LNCaP clone FGC (cell line): ENCODE results near the gene C5AR1.
"Not testable (repeated sequence)": the region's sequence is repeated elsewhere in the genome, so short reads cannot be mapped to it uniquely, and the experiment has no call there.

Experiments used
- DNase-seq: peaks from one replicate; pipeline ENCODE4 v3.0.0-alpha.2; 2011; ENCODE audit warnings: low read depth
- H3K4me3 ChIP-seq: 2 replicates; pipeline ENCODE4 v1.5.1; 2011; ENCODE audit warnings: mild to moderate bottlenecking, low read depth, low read length, control low read depth
- TF ChIP-seq, protein P1 (sequence below): IDR thresholded peaks from 2 replicates; pipeline ENCODE4 v1.5.1; 2012; ENCODE audit warnings: mild to moderate bottlenecking; ENCODE audit not compliant: control insufficient read depth, insufficient read depth; ENCODE audit errors: extremely low read depth

The C5AR1 gene

DNA sequence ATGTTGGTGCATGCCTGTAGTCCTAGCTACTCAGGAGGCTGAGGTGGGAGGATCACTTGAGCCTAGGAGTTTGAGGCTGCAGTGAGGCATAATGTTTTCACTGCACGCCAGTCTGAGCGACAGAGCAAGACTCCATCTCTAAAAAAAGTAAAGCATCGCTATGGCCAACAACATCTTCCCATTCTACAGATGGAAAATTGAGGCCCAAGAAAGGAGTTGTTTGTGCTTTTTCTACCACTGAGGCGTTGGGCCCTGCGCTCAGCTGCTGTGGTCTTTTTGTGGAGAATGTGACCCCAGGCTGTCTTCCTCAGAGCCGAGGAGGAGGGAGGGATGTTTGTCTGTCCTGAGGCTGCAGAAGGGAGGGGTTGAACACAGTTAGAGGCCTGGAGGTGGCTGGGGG lies 21.8 kb downstream of the C5AR1 start:
- no peak for DNase-seq
- H3K4me3 ChIP-seq: no peak overlapping the region
- TF ChIP-seq, protein P1, sequence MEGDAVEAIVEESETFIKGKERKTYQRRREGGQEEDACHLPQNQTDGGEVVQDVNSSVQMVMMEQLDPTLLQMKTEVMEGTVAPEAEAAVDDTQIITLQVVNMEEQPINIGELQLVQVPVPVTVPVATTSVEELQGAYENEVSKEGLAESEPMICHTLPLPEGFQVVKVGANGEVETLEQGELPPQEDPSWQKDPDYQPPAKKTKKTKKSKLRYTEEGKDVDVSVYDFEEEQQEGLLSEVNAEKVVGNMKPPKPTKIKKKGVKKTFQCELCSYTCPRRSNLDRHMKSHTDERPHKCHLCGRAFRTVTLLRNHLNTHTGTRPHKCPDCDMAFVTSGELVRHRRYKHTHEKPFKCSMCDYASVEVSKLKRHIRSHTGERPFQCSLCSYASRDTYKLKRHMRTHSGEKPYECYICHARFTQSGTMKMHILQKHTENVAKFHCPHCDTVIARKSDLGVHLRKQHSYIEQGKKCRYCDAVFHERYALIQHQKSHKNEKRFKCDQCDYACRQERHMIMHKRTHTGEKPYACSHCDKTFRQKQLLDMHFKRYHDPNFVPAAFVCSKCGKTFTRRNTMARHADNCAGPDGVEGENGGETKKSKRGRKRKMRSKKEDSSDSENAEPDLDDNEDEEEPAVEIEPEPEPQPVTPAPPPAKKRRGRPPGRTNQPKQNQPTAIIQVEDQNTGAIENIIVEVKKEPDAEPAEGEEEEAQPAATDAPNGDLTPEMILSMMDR: no peak

DNA sequence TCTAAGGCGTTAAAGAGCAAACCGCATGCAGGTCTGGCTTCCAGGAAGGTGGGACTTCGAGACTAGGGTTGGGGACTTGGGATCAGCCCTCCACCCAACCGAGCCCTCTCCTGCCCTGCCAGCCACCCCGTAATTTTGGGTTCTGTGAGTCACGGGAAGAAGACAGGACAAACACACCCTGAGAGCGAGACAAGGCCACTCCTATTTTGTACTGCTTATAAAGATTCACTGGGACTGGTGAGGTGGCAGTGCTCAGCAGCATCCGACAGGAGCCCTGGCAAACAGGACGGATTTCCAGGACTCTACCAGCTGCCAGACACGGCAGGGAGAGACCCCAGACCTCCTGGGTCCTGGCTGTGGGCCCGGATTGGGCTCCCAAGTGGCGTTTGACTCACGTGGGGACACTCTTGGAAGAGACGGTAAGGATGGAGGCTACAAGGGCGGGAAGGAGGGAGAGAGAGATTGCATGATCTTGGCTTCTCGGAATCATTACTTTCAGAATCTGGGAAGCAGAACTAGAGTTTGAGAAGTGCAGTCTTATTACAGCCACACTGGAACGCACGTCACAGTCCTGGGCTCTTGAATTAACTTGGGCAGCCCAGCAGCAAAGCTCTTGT lies 22.4 kb downstream of the C5AR1 start, which contains the start of gene C5AR2:
Gene C5AR2, plus strand, starts transcription at position 245 of the 617 bp plus-strand sequence. CDS start 8,625 bp downstream, outside the sequence.
- TF ChIP-seq, protein P1: no peak
- H3K4me3 ChIP-seq: no peak within 1 kb of the TSS

DNA sequence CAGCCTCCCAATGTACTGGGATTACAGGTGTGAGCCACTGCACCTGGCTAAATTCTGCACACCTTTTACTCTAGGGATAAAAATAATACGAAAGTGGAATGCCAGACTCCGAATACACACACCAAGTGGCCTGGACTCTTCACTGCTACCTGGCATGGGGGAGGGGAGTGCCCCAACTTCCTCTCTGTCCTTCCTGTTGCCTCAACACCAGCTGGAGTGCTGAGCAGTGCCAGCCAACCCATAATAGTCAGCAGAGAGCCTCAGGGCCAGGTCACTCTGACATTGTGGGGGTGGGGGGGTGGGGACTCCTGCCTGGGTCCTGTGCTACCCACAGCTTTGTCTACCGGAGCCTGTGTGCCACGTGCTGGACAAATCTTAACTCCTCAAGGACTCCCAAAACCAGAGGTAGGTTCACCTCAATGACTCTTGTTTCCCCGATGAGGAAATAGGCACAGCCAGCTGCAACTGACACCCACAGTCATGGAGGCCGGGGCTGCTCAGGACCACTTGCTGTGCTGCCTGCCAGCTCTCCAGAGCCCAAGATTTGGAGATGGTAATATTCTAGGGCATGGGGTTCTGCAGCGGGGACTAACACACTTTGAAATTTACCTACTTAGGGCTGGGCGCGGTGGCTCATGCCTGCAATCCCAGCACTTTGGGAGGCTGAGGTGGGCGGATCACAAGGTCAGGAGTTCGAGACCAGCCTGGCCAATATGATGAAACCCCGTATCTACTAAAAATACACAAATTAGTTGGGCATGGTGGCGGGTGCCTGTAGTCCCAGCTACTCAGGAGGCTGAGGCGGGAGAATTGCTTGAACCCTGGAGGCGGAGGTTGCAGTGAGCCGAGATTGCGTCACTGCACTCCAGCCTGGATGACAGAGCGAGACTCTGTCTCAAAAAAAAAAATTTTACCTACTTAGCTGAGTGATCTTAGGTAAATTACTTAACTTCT lies 27.4 kb downstream of the C5AR1 start:
- not testable (repeated sequence) for H3K4me3 ChIP-seq, DNase-seq

More for the DNA sequence above, 22.4 kb downstream of the C5AR1 start, which contains the start of gene C5AR2:
- DNase-seq: no peak

DNA sequence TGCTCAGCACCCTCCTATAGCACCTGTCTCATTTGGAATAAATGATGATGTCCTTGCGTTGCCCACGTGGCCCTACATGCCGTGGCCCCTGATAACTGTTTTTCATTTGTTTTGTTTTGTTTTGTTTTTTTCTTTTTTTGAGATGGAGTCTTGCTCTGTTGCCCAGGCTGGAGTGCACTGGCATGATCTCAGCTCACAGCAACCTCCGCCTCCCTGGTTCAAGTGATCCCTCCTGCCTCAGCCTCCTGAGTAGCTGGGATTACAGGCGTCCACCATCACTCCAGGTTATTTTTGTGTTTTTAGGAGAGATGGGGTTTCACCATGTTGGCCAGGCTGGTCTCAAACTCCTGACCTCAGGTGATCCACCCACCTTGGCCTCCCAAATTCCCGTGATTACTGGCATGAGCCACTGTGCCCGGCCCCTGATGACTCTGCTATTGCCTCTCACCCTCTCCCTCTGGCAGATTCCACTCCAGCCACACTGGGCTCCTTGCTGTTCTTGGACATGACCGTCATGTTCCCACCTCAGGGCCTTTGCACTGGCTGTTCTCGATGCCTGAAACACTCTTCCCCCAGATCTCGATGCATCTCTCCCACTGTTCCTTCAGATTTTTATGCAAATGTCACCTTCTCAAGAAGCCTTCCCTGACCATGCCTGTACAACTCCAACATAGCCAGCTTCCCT lies 29.7 kb downstream of the C5AR1 start:
- DNase-seq: no peak
- H3K4me3 ChIP-seq: no peak overlapping the region
- TF ChIP-seq, protein P1: no peak

DNA sequence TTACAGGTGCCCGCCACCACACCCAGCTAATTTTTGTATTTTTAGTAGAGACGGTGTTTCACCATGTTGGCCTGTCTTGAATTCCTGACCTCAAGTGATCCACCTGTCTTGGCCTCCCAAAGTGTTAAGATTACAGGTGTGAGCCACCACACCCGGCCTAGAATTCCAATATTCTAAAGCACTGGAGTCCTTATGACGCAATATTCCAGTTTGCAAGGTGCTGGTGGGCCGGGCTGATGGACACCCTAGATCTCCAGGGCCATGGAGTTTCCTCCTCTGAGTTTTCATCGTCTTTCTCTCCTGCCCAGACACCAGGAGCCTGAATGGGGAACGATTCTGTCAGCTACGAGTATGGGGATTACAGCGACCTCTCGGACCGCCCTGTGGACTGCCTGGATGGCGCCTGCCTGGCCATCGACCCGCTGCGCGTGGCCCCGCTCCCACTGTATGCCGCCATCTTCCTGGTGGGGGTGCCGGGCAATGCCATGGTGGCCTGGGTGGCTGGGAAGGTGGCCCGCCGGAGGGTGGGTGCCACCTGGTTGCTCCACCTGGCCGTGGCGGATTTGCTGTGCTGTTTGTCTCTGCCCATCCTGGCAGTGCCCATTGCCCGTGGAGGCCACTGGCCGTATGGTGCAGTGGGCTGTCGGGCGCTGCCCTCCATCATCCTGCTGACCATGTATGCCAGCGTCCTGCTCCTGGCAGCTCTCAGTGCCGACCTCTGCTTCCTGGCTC lies 31.0 kb downstream of the C5AR1 start:
- TF ChIP-seq, protein P1: no peak

DNA sequence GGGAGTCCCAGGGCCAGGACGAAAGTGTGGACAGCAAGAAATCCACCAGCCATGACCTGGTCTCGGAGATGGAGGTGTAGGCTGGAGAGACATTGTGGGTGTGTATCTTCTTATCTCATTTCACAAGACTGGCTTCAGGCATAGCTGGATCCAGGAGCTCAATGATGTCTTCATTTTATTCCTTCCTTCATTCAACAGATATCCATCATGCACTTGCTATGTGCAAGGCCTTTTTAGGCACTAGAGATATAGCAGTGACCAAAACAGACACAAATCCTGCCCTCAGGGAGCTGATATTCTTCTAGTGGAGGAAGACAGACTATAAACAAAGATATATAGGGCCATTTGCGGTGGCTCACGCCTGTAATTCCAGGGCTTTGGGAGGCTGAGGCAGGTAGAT lies 32.1 kb downstream of the C5AR1 start:
- TF ChIP-seq, protein P1: no peak
- no peak overlapping the region for H3K4me3 ChIP-seq
- no peak for DNase-seq

More for the DNA sequence above, 31.0 kb downstream of the C5AR1 start:
- no peak for DNase-seq
- H3K4me3 ChIP-seq: no peak overlapping the region
